GM19240 (cell line): ENCODE measurements around the gene NEXN.
"Not testable (repeated sequence)": the region's sequence is repeated elsewhere in the genome, so short reads cannot be mapped to it uniquely, and the experiment has no call there.

ENCODE experiments used
- DNase-seq: peaks from one replicate; pipeline ENCODE4 v3.0.0; 2011; ENCODE audit warnings: low spot score; ENCODE audit not compliant: insufficient read length

The NEXN gene

DNA sequence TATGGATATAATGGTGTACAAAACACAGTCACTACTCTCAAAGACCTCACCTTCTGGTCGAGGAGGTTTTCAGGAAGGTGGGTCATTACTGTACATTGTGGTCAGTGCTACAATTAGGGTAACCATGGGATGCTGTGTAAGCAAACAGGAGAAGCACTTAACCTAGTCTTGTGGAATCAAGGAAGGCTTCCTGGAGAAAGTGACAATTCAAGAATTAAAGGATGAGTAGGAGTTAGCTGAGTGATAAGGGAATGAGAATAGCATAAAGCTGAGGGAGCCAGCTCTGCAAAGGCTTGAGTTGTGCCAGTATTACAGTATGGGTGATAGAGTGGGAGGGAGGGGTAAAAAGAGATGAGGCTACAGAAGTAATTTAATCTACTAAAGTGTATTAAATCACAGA is 17.2 kb downstream of the NEXN start:
- DNase-seq: no peak

DNA sequence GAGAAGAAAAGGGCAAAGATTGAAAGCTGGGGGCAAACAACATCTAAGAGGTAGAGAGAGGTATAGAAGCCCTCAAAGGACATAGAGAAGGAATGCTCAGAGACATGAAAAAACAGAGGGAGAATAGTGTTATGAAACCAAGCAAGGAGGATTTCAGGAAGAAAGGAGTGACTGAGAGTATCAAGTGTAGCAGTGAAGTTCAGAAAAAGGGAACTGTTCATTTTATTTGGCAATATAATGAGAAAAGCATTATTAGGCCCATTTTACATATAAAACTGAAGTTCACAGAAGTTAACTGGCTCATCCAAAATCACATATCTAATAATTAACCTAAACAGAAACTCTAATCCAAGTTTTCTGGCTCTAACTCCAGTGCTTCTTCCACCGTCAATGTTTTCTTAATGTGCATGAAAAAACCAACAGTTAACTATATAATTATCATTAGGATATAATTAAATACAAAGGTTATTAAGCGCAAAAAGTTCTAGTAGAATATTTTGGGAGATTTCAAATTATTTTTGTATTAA is 17.7 kb downstream of the NEXN start:
- no peak for DNase-seq

DNA sequence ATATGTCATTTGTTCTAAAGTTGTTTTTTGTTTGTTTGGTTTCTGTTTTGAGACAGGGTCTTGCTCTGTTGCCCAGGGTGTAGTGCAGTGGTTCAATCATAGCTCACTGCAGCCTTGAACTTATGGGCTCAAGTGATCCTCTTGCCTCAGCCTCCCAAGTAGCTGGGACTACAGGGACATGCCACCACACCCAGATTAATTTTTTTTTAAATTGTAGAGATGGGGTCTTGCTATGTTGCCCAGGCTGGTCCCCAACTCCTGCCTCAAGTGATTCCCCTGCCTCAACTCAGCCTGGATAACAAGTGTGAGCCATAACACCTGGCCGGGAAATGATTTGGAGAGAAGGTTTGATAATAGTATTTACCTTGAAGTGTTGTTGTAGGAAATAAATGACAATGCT is 18.2 kb downstream of the NEXN start:
- DNase-seq: no peak

DNA sequence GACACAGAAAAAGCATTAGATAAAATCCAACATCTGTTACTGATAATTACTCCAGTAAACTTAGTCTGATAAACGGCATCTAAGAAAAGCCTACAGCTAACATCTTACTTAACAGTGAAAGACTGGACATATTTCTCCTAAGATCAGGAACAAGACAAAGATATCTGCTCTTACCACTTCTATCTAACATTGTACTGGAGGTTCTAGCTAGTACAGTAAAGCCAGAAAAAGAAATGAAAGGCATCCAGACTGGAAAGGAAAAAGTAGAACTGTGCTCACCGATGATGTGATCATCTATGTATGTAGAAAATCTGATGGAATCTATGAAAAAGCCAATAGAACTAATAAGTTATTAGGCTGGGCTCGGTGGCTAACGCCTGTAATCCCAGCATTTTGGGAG is 21.7 kb downstream of the NEXN start:
- no peak for DNase-seq

DNA sequence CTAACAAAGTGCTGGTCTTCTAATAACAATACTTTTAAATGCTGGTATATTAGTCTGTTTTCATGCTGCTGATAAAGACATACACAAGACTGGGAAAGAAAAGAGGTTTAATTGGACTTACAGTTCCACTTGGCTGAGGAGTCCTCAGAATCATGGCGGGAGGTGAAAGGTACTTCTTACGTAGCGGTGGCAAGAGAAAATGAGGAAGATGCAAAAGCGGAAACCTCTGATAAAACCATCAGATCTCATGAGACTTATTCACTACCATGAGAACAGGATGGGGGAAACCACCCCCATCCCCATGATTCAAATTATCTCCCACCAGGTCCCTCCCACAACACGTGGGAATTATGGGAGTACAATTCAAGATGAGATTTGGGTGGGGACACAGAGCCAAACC is 30.5 kb downstream of the NEXN start:
- DNase-seq: not testable (repeated sequence)

DNA sequence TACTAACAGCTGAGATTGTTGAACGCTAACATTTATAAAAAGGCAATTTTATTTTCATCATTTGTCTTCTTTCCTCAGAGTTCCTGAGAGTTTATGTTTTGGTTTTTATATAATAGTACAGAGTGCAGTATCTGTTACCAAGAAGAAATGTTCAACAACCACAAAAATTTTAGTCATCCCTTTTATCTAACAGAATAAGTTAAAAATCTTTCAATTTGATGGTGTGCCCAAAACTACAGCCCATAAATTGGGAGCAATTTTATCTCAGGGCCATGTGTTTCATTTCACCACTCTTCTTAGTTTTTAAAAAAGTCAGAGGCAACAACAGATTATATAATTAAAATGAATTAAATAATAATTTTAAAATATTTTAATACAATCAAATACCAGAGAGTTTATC is 37.1 kb downstream of the NEXN start:
- no peak for DNase-seq

DNA sequence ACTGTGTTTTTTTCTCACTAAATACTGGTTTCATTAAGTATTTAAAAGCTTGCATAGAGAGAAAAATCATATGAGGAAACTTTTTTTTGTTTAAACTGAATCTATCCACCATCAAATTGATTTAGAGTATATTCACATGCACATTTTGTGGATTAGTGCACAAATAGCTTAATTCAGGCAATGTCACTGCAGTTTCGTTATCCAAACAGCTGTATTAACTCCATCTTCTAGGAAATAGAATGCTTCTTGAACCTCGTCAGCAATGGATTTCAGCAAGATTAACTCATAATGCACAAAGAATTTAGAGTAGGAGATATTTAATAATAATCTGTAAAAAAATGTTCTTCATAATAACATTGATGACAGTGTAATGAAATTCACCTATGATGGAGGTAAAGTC is 37.5 kb downstream of the NEXN start:
- DNase-seq: no peak

DNA sequence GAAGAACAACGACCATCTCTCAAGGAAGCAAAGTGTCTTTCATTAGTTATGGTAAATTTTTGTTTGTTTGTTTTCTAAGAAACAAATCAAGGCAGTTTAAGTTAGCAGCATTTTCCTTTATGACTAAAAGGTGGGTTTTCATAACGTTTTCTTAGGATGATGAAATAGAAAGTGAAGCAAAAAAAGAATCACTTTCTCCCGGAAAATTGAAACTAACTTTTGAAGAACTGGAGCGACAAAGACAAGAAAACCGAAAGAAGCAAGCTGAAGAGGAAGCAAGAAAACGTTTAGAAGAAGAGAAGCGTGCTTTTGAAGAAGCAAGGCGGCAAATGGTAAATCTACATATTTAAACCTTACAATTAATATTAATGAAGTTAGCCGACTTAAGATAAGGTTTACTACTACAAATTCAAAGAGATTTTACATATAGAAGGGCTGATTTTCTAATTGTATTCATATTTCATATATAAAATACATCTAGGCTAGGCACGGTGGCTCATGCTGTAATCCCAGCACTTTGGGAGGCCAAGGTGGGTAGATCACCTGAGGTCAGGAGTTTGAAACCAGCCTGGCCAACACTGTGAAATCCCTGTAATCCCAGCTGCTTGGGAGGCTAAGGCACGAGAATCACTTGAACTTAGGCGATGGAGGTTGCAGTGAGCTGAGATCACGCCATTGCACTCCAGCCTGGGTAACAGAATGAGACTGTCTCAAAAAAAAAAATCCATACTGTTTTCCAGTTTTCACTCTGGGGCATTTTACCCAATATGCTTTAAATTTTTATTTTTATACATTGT is 38.3 kb downstream of the NEXN start:
- no peak for DNase-seq

DNA sequence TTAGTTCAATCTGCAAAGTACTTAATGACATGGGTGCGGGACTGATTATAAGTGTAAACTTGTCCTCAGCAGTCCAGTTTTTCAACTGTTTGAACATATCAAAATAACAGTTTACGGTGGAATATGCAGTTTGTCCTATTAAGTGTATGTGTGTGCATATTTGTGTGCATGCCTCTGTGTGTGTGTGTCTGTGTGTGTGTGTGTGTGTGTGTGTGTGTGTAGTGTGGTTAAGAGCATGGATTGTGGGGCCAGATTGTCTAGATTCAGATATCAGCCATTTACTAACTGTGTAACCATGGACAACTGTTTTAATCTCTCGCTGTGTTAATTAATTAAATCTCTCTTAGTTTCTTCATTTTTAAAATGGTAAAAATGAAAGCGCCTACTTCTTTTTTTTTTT is 39.0 kb downstream of the NEXN start:
- DNase-seq: no peak

DNA sequence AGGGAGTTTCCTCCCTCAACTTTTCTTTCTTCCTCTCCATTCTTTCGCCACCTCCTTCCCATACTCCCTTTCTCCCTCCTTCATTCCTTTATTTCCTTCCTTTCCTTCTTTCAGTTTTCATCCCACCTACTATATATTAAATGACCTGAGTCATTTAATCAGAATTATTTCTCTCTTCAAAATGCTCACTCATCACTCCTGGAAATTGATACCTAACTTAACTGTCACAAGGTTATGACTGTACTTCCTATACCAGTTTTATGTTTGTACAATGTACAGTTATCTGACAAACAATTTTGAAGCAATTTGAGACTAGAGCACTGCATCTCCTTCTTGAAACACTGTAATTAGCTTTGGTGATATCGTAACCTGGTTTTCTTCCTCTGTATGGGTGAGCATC is 41.4 kb downstream of the NEXN start:
- DNase-seq: no peak

DNA sequence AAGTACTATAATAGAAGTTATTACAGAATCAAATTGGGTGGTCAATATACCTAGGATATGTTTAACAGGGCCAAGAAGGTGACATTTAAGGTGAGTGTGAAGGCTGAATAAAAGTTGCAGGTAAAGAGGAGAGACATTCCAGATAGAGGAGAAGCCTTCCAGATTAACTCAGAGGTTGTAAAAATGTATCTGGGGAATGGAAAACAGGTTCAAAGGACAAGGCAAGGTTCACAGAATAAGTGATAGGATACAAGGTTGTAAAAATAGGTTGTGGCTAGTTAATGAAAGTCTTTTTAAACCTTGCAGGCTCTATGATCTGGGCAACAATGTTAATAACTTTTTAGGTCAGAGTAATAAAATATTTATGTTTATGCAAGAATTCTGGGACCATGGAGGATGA is 50.2 kb downstream of the NEXN start:
- DNase-seq: no peak

DNA sequence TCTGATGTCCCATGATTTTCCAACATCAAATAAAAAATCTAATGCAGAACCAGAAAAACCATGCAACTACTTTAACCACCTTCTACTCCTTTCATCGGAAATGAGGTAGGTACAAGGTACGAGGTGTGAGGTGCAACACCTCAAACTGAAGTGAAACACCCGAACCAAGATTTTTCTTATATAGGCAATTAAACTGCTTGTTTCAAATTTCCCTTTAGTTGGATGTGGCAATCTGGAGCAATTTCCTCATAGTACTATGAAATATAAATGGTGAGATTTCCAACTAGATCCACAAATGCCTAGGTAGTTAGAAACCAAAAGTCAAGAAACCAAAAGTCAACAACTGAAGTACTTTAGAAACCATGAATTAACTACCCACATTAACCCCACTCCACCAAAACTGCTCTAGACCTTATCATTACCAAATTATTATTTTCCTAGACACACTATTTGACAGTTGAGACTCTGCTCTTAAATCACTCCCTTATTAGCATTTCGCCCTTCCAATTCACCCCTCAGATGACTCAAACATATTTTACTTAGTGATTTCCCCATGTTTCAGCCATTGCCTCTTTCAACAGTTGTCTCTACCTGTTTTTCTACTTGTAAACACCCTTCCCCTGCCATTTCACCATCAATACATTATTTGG is 52.6 kb downstream of the NEXN start:
- DNase-seq: no peak

DNA sequence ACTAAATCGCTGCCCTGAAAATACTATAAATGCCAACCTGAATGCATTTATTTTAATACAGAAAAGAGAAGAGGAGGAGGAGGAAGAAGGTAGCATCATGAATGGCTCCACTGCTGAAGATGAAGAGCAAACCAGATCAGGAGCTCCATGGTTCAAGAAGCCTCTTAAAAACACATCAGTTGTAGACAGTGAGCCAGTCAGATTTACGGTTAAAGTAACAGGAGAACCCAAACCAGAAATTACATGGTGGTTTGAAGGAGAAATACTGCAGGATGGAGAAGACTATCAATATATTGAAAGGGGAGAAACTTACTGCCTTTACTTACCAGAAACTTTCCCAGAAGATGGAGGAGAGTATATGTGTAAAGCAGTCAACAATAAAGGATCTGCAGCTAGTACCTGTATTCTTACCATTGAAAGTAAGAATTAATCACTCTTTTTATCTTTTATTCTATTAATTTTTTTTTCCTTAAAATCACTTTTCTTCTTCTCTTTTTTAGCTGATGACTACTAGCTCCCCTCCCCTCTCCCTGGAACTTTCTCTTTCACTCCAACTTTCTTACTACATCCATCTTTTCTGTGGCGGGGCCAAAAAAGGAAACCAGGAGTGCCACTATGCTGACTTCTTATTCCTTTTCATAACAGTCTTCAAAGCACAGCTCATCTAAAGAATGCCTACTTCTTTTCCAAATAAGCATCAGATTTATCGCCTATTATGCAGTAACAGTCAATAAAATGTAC is 54.1 kb downstream of the NEXN start:
- no peak for DNase-seq

DNA sequence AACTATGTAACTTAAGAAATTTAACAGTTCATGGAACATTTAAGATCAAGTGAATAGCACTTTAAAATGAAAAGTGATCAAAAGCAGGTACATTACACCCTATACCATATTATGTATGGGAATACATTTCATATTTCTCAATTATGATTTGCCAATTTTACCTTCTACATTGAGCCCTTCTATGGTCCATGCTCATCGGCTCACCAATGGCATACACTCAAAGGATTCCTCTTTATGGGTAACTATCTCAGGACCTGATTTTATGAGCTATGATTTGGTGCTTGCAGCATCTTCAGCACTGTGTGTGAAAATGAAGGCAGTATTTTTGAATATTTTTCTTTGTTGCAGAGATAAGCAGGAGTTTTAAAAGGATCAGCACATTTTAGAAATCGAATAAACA is 56.9 kb downstream of the NEXN start:
- no peak for DNase-seq

DNA sequence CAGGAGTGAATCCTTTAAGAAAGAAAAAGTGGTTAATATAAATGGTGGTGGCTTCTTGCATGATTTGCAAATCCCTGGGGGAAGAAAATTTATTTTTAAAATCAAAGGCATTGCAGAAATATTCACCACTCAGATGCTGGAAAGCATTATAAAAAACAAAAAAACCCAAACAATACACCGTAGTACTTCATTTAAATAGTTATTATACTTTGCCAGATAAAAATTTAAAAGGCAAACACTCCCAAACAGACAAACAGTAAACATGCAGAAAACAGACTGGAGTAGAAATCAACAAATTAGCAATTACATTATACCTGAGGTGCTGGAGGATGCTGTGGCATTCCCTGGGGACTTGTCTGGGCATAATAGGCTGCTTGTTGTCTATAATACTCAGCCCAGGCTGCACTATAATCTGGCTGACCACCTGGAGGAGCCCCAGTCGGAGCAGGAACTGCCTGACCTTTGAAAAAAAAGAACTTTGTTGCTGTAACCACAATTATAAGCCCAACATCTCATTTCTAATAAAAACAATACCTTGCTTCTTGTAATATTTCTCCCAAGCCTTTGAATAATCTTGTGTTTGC is 60.5 kb downstream of the NEXN start:
- no peak for DNase-seq

DNA sequence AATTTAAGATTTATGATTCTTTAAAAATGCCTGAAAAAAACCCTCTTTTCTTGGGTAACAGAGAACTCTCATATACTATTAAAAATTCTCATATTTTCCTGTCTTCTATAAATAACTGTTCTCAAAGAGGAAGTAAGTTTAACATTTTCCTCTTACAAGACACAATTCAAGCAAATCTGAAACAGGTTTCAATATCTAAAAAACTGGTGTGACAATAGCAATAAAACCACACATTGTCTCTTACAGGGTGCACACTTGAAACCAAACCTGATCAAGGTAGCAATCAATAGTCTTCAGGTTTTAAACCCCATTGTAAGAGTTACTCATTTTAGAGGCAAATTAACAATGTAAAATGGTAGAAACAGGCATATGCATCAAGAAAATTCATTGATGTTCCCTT is 62.4 kb downstream of the NEXN start:
- DNase-seq: no peak

DNA sequence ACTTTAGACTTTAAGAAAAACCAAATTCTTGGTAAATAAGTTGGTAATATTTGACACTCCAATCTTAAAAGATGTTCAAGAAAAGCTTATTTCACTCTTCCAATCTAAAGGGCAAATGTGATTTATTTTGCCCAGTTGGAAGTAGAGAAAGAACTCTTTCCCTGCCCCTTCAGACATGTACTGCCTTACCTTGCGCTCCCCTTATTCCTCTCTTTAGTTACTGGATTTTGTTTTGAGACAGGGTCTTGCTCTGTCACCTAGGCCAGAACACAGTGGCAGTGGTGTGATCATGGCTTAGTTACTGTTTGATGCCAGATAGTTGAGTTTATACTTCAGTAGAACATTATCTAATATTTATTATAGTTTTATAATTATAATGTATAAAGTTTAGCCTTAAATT is 62.9 kb downstream of the NEXN start:
- DNase-seq: no peak

DNA sequence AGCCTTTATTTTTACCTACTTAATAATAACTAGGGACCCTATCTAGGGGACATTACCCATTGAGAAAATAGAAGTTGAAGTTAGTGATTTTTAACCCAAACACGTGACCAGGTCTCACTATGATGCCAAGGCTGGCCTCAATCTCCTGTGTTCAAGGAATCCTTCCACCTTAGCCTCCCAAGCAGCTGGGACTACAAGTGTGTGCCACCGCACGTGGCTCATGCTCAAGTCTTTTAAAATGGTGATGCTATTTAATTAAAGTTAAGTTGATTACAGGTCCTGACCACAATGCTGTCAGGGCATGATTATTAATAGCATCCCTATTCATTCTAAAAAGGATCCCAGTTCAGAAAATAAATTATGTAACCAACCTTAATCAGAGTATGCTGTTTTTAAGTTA is 65.5 kb downstream of the NEXN start:
- DNase-seq: no peak

DNA sequence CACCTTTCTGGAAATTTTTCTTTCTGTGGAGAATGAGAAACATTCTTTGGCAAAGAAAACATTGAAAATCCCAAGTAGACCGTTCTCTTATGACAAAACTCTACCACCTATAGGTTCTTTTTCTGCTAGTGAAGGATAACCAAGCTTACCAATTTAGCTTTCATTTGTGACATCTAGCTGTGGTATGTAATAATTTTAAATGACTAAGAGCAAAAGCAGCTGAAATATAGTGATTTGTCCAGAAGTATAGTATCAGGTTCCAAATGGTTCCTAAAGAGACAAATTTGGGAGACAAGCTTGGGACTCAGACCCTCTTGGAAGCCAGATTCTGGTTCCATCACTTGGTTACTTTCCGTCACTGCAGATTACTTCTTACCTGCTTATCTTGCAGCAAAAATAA is 66.1 kb downstream of the NEXN start:
- no peak for DNase-seq

DNA sequence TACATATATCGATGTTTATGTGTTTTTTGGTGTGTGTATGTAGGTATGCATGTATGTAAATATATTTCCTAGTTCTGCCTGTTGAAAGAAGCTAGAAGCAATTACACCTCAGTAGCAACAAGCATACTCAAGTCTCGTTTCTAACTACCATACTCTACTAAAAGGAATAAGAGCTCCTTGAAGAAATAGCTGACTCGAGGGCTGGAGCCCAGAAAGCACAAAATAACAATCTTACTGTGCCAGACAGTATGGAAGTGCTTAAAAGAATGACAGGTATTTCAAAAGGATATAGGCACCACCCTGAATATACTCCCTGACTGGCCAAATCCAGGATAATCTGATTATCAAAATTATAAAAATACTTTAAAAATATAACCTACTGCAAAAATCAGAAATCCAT is 67.3 kb downstream of the NEXN start:
- no peak for DNase-seq

DNA sequence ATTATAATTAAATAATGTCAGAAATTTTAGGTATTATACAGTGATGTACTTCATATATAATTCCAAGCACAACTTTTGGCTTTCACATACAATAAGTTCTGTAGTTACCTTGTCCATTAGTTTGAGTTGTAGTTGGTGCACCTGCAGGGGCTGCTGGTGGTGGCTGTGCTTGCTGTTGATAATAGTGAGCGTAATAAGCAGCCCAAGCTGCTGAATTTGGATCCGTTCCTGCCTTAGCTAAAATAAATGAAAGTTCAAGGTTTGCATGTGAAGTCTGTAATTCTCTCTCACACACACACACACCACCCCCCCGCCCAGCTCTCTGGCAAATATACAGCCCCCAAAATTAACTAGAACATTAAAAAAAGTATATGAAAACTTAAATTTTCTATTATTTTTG is 68.0 kb downstream of the NEXN start:
- DNase-seq: no peak

DNA sequence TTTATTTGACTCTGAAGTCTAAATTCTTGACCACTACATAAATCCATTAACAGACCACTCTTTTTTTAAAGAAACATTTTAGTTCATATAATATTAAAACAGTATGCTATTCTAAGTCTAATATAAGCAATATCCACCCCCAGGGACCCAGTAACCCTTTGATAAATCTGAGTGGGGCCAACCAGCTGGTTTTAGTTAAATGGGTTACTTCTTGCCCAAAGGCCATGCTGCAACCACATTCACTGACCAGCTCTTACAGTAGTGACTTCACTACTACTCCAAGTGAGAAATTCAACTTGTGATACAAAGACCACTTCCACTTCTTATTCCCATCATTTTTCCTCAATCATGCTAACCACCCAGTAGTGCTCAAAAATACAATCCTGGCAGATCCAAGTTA is 70.0 kb downstream of the NEXN start:
- DNase-seq: no peak
